ENCODE data around the gene ARSG. TPM values are rescaled to one million over a fixed set of nuclear protein-coding genes. Genes with fewer than 3 reads are reported as not detected.

The ARSG gene
- total and polyA plus RNA-seq, 9 of the 15 experiments (the other 6 are each of a cell fraction or from before 2014, with no cell fraction given): 1.0 to 5.6 (median 1.8) TPM

DNA sequence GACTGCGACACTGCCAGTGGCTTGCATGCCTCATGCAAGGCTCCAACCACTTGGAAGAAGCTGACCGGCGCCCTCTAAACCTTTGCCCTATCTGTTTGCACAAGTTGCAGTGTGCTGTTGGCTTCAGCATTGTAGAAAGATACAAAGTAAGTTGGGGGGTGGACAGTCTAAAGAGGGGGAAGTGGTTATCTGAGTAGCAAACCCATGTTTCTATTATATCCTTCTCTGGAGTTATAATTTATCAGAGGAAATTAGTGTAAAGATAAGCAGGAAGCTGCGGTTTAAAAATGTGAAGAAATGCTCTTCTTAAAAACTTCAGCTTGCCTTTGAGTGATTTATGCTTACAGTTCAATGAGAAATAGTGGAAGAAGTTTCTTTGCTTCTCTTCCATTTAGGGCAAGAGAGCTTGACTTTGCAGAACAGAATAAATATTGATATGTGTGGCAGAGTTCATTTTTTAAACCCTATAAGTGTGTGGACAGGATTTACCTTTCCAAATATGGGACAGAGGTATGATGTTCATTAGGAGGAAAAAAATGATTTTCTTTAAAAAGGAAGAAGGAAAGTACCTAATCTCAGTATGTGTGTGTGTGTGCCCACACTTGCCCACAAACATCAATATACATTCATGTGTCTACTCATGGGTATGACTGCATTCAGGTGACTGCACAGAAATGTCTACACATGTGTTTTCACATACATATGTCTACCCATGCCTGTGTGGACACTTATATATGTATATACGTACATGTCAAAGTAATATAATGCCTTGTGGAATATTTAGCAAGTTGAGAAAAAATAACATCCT is 35.4 kb upstream of the ARSG start (continued):
- TF ChIP-seq ETV6 (IDR thresholded peaks at IDR 0.05; ENCODE audit: borderline replicate concordance in 1 of 2, low read depth in 2 of 2, low read length in 1 of 2): peak in 1 of 2 experiments; percentile 37; a peak in 1 of 4 replicates
- TF ChIP-seq ETV6 (CRISPR knock-in tag; IDR thresholded peaks at IDR 0.05; ENCODE audit: borderline replicate concordance): no peak
- 0 out of 2 replicates have a peak, but pooled peaks have one; percentile 25 for TF ChIP-seq CEBPB (tag; IDR thresholded peaks at IDR 0.05)
- no peak for TF ChIP-seq NCOA1 (IDR thresholded peaks at IDR 0.05; ENCODE audit: low read depth)
- peak; percentile 55 for TF ChIP-seq CBFA2T2 (conservative IDR thresholded peaks at IDR 0.05)
- TF ChIP-seq NCOR1 (IDR thresholded peaks at IDR 0.05): peak; percentile 54
- no peak for TF ChIP-seq MEF2A (IDR thresholded peaks at IDR 0.05; ENCODE audit: control insufficient read depth, low read depth, low read length)
- TF ChIP-seq KDM1A (IDR thresholded peaks at IDR 0.05): peak in 1 of 2 experiments; percentile 26; a peak in 2 of 4 replicates
- no peak for TF ChIP-seq LEF1 (IDR thresholded peaks at IDR 0.05)
- TF ChIP-seq, protein P1, sequence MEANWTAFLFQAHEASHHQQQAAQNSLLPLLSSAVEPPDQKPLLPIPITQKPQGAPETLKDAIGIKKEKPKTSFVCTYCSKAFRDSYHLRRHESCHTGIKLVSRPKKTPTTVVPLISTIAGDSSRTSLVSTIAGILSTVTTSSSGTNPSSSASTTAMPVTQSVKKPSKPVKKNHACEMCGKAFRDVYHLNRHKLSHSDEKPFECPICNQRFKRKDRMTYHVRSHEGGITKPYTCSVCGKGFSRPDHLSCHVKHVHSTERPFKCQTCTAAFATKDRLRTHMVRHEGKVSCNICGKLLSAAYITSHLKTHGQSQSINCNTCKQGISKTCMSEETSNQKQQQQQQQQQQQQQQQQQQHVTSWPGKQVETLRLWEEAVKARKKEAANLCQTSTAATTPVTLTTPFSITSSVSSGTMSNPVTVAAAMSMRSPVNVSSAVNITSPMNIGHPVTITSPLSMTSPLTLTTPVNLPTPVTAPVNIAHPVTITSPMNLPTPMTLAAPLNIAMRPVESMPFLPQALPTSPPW (CRISPR knock-in tag; IDR thresholded peaks at IDR 0.05): peak; percentile 72
- no peak for TF ChIP-seq ZNF280A (IDR thresholded peaks at IDR 0.05; ENCODE audit: low read depth, partially characterized antibody)
- TF ChIP-seq, protein P2, sequence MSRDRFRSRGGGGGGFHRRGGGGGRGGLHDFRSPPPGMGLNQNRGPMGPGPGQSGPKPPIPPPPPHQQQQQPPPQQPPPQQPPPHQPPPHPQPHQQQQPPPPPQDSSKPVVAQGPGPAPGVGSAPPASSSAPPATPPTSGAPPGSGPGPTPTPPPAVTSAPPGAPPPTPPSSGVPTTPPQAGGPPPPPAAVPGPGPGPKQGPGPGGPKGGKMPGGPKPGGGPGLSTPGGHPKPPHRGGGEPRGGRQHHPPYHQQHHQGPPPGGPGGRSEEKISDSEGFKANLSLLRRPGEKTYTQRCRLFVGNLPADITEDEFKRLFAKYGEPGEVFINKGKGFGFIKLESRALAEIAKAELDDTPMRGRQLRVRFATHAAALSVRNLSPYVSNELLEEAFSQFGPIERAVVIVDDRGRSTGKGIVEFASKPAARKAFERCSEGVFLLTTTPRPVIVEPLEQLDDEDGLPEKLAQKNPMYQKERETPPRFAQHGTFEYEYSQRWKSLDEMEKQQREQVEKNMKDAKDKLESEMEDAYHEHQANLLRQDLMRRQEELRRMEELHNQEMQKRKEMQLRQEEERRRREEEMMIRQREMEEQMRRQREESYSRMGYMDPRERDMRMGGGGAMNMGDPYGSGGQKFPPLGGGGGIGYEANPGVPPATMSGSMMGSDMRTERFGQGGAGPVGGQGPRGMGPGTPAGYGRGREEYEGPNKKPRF (IDR thresholded peaks at IDR 0.05; ENCODE audit: low read depth, low read length): no peak
- no peak for TF ChIP-seq TOE1 (IDR thresholded peaks at IDR 0.05; ENCODE audit: borderline replicate concordance)
- TF ChIP-seq TOE1 (CRISPR knock-in tag; IDR thresholded peaks at IDR 0.05; ENCODE audit: borderline replicate concordance, low read depth): no peak
- peak; percentile 96 for TF ChIP-seq MEIS2 (IDR thresholded peaks at IDR 0.05; ENCODE audit: partially characterized antibody)
- TF ChIP-seq SMARCA4 (IDR thresholded peaks at IDR 0.05): peak; percentile 42; the same call in 1 of the 2 replicates
- TF ChIP-seq, protein P3, sequence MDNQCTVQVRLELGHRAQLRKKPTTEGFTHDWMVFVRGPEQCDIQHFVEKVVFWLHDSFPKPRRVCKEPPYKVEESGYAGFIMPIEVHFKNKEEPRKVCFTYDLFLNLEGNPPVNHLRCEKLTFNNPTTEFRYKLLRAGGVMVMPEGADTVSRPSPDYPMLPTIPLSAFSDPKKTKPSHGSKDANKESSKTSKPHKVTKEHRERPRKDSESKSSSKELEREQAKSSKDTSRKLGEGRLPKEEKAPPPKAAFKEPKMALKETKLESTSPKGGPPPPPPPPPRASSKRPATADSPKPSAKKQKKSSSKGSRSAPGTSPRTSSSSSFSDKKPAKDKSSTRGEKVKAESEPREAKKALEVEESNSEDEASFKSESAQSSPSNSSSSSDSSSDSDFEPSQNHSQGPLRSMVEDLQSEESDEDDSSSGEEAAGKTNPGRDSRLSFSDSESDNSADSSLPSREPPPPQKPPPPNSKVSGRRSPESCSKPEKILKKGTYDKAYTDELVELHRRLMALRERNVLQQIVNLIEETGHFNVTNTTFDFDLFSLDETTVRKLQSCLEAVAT (IDR thresholded peaks at IDR 0.05): no peak
- peak; percentile 31; the same call in 1 of the 2 replicates for TF ChIP-seq ESRRA (IDR thresholded peaks at IDR 0.05; ENCODE audit: borderline replicate concordance, low read depth)
